Measurements from ENCODE around the gene TMEM266. TPM values are rescaled to one million over a fixed set of nuclear protein-coding genes. Genes with fewer than 3 reads are reported as not detected.
A peak's percentile ranks its signal among the peaks of the same experiment; 100 is the strongest.
"Not testable (repeated sequence)": the region's sequence is repeated elsewhere in the genome, so short reads cannot be mapped to it uniquely, and the experiment has no call there.

TMEM266 gene
- total RNA-seq, 5 donors from 2014 or later (not counting 1 experiment from before 2014, with no cell fraction given) = 0.16 TPM; not detected in 4

DNA sequence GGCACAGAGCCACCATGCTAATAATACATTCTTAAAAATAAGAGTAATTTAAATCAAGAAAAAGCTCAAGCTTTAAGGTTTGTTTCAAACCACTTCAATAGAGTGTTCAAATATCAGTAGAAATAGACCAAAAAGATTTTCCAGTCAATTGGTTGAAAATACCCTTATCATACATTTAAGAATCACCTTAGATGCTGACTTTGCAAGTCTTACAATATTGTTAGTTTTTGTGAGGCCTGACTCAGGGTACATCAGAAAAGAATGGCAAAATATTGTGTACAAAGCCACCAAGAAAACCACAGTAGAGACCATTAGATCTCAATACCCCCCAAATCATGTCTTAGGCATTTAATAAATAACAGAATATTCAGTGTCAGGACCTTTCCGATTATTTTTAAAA lies 27.7 kb upstream of the TMEM266 start:
- no peaks in the 10 kb centered on the region for H3K36me3 Mint-ChIP-seq
- WGBS (ENCODE audit: insufficient coverage) = no CpG with 5 or more reads among the region's 1 CpG
- peaks cover 0 to under 1% (median 0%) of the 10 kb centered on the region in 3 donors for H3K9me3 Mint-ChIP-seq
- Histone ChIP-seq H3K4me1 (ENCODE audit: control insufficient read depth in 1 of 2, extremely low read depth in 1 of 2, insufficient read depth in 2 of 2, low read length in 2 of 2) (no peaks in the 10 kb centered on the region), H3K4me3 (ENCODE audit: control insufficient read depth in 1 of 2, extremely low read depth in 1 of 2, low read length in 1 of 2) (no peak overlapping the region), H3K27ac (ENCODE audit: low read length) (no peak overlapping the region), H3K27me3 (replicated peaks in 1 of 2; ENCODE audit: control insufficient read depth in 2 of 2, extremely low read depth in 1 of 2, insufficient read depth in 2 of 2, low read length in 1 of 2) (no peaks in the 10 kb centered on the region), H3K36me3 (ENCODE audit: control insufficient read depth in 2 of 2, extremely low read depth in 1 of 2, insufficient read depth in 1 of 2, low read length in 1 of 2) (no peaks in the 10 kb centered on the region), H3K9me3 (no peaks in the 10 kb centered on the region)
- CTCF ChIA-PET = no interaction called here
- peaks cover 0 to 2% of the 10 kb centered on the region in 2 donors for H3K27me3 Mint-ChIP-seq
- POLR2A ChIA-PET = no interaction called here
- H3K4me1 Mint-ChIP-seq = no peaks in the 10 kb centered on the region
- H3K4me3 Mint-ChIP-seq = no peak overlapping the region
- no peak overlapping the region for H3K27ac Mint-ChIP-seq
- DNase-seq (no peak), ATAC-seq (replicated peaks in 1 of 4) (no peak)

DNA sequence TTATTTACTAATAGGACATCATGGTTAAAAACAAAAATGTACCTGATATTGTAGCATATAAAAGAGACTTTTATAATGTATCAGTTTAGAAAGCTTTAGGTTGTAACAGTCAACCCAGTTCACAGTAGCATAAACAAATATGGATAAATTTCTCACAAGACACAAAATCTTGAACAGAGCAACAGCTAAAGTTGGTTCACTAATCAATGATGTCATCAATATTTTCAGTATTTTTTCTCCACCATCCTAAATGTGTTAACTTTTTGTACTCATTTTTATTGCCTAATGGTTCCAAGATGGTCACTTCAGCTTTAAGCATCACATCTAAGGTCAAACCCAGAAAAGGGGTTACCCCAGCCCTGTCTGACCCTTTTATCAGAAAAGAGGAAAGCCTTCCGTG lies 26.3 kb upstream of the TMEM266 start:
- Histone ChIP-seq H3K36me3 (ENCODE audit: control insufficient read depth in 2 of 2, extremely low read depth in 1 of 2, insufficient read depth in 1 of 2, low read length in 1 of 2) (no peaks in the 10 kb centered on the region), H3K4me3 (ENCODE audit: control insufficient read depth in 1 of 2, extremely low read depth in 1 of 2, low read length in 1 of 2) (no peak overlapping the region), H3K4me1 (ENCODE audit: control insufficient read depth in 1 of 2, extremely low read depth in 1 of 2, insufficient read depth in 2 of 2, low read length in 2 of 2) (no peaks in the 10 kb centered on the region), H3K27me3 (replicated peaks in 1 of 2; ENCODE audit: control insufficient read depth in 2 of 2, extremely low read depth in 1 of 2, insufficient read depth in 2 of 2, low read length in 1 of 2) (peaks cover 0 to 8% of the 10 kb centered on the region in 2 experiments), H3K27ac (ENCODE audit: low read length) (no peak overlapping the region), H3K9me3 (no peaks in the 10 kb centered on the region)
- no peaks in the 10 kb centered on the region for H3K36me3 Mint-ChIP-seq
- no peak for DNase-seq
- ChIA-PET CTCF (no interaction called here), POLR2A (no interaction called here)
- H3K27me3 Mint-ChIP-seq = peaks cover 3 to 5% of the 10 kb centered on the region in 2 donors
- no CpG with 5 or more reads among the region's 1 CpG for WGBS (ENCODE audit: insufficient coverage)
- ATAC-seq (replicated peaks in 1 of 4) = no peak
- no peak overlapping the region for H3K4me3 Mint-ChIP-seq
- no peak overlapping the region for H3K27ac Mint-ChIP-seq
- no peaks in the 10 kb centered on the region for H3K4me1 Mint-ChIP-seq
- H3K9me3 Mint-ChIP-seq = no peaks in the 10 kb centered on the region

DNA sequence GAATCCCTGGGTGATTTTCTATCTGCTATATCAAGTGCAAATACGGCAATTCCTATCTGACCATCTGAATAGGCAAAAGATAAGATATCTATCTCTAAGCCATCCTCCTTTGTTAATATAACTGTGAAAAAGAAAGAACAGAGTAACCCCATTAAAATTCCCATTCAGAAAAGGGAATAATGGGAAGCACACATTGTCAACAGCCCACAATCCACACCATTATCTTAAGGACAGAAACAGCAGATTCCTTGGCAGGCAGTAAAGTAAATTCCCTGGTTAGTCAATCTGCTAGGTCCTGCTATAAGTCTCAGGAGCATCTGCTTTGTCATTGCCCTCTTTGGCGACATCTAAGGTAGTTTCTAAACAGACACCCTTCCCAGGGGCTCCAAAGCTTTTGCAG lies 25.7 kb upstream of the TMEM266 start:
- ATAC-seq (replicated peaks in 1 of 4) (no peak), DNase-seq (no peak)
- Mint-ChIP-seq H3K36me3 (no peaks in the 10 kb centered on the region), H3K4me3 (no peak overlapping the region), H3K27ac (no peak overlapping the region), H3K9me3 (peaks cover 0 to 4% (median 0%) of the 10 kb centered on the region in 3 donors), H3K27me3 (peaks cover 3 to 10% of the 10 kb centered on the region in 2 donors), H3K4me1 (no peaks in the 10 kb centered on the region)
- Histone ChIP-seq H3K4me1 (ENCODE audit: control insufficient read depth in 1 of 2, extremely low read depth in 1 of 2, insufficient read depth in 2 of 2, low read length in 2 of 2) (no peaks in the 10 kb centered on the region), H3K9me3 (no peaks in the 10 kb centered on the region), H3K4me3 (ENCODE audit: control insufficient read depth in 1 of 2, extremely low read depth in 1 of 2, low read length in 1 of 2) (no peak overlapping the region), H3K27ac (ENCODE audit: low read length) (no peak overlapping the region), H3K36me3 (ENCODE audit: control insufficient read depth in 2 of 2, extremely low read depth in 1 of 2, insufficient read depth in 1 of 2, low read length in 1 of 2) (no peaks in the 10 kb centered on the region), H3K27me3 (replicated peaks in 1 of 2; ENCODE audit: control insufficient read depth in 2 of 2, extremely low read depth in 1 of 2, insufficient read depth in 2 of 2, low read length in 1 of 2) (peaks cover 0 to 11% of the 10 kb centered on the region in 2 experiments)
- CTCF ChIA-PET = no interaction called here
- WGBS (ENCODE audit: insufficient coverage) = no CpG with 5 or more reads among the region's 2 CpGs
- POLR2A ChIA-PET = no interaction called here

- Mint-ChIP-seq H3K27me3 (peaks cover 9 to 23% of the 10 kb centered on the region in 2 donors), H3K4me1 (no peaks in the 10 kb centered on the region), H3K9me3 (peaks cover 0 to 14% (median 4%) of the 10 kb centered on the region in 3 donors), H3K27ac (no peak overlapping the region), H3K36me3 (peaks cover 4% of the 10 kb centered on the region), H3K4me3 (no peak overlapping the region)
- Histone ChIP-seq H3K4me3 (ENCODE audit: control insufficient read depth in 1 of 2, extremely low read depth in 1 of 2, low read length in 1 of 2) (no peak overlapping the region), H3K9me3 (no peaks in the 10 kb centered on the region), H3K36me3 (ENCODE audit: control insufficient read depth in 2 of 2, extremely low read depth in 1 of 2, insufficient read depth in 1 of 2, low read length in 1 of 2) (no peaks in the 10 kb centered on the region), H3K27me3 (replicated peaks in 1 of 2; ENCODE audit: control insufficient read depth in 2 of 2, extremely low read depth in 1 of 2, insufficient read depth in 2 of 2, low read length in 1 of 2) (peaks cover 0 to 16% of the 10 kb centered on the region in 2 experiments), H3K4me1 (ENCODE audit: control insufficient read depth in 1 of 2, extremely low read depth in 1 of 2, insufficient read depth in 2 of 2, low read length in 2 of 2) (no peaks in the 10 kb centered on the region), H3K27ac (ENCODE audit: low read length) (no peak overlapping the region)
- ChIA-PET CTCF (no interaction called here), POLR2A (no interaction called here)
- no CpG with 5 or more reads among the region's 3 CpGs for WGBS (ENCODE audit: insufficient coverage)
- DNase-seq (no peak), ATAC-seq (replicated peaks in 1 of 4) (no peak)
Measured at GRCh38 chr15:76035593-76035992, 24.2 kb upstream of the TMEM266 start.

- H3K27me3 Mint-ChIP-seq = peaks cover 27 to 41% of the 10 kb centered on the region in 2 donors
- peaks cover 12% of the 10 kb centered on the region for H3K36me3 Mint-ChIP-seq
- POLR2A ChIA-PET = no interaction called here
- no peaks in the 10 kb centered on the region for H3K4me1 Mint-ChIP-seq
- H3K27me3 ChIP-seq (replicated peaks in 1 of 2; ENCODE audit: control insufficient read depth in 2 of 2, extremely low read depth in 1 of 2, insufficient read depth in 2 of 2, low read length in 1 of 2) = peaks cover 0 to 18% of the 10 kb centered on the region in 2 experiments
- no peaks in the 10 kb centered on the region for H3K9me3 ChIP-seq
- 94% methylated on average over 1 of the region's 1 CpG for WGBS (ENCODE audit: insufficient coverage)
- H3K27ac ChIP-seq (ENCODE audit: low read length) = no peak overlapping the region
- H3K4me3 ChIP-seq (ENCODE audit: control insufficient read depth in 1 of 2, extremely low read depth in 1 of 2, low read length in 1 of 2) = no peak overlapping the region
- H3K36me3 ChIP-seq (ENCODE audit: control insufficient read depth in 2 of 2, extremely low read depth in 1 of 2, insufficient read depth in 1 of 2, low read length in 1 of 2) = no peaks in the 10 kb centered on the region
- ATAC-seq (replicated peaks in 1 of 4) (no peak), DNase-seq (no peak)
- H3K27ac Mint-ChIP-seq = no peak overlapping the region
- H3K4me3 Mint-ChIP-seq = no peak overlapping the region
- CTCF ChIA-PET = no interaction called here
- H3K4me1 ChIP-seq (ENCODE audit: control insufficient read depth in 1 of 2, extremely low read depth in 1 of 2, insufficient read depth in 2 of 2, low read length in 2 of 2) = no peaks in the 10 kb centered on the region
- H3K9me3 Mint-ChIP-seq = peaks cover 18 to 35% (median 19%) of the 10 kb centered on the region in 3 donors
Measured at GRCh38 chr15:76038512-76038911, 21.3 kb upstream of the TMEM266 start.

GRCh38 chr15:76054201-76054600 lies 5.6 kb upstream of the TMEM266 start:
- H3K4me3 ChIP-seq (ENCODE audit: control insufficient read depth in 1 of 2, extremely low read depth in 1 of 2, low read length in 1 of 2); H3K4me3 Mint-ChIP-seq; H3K27ac Mint-ChIP-seq; H3K36me3 Mint-ChIP-seq; H3K9me3 ChIP-seq; H3K36me3 ChIP-seq (ENCODE audit: control insufficient read depth in 2 of 2, extremely low read depth in 1 of 2, insufficient read depth in 1 of 2, low read length in 1 of 2); H3K27ac ChIP-seq (ENCODE audit: low read length); CTCF ChIA-PET; H3K9me3 Mint-ChIP-seq; DNase-seq; POLR2A ChIA-PET; ATAC-seq (replicated peaks in 1 of 4): not testable (repeated sequence)
- H3K27me3 ChIP-seq (replicated peaks in 1 of 2; ENCODE audit: control insufficient read depth in 2 of 2, extremely low read depth in 1 of 2, insufficient read depth in 2 of 2, low read length in 1 of 2) = peaks cover 7 to 25% of the 10 kb centered on the region in 2 experiments
- Mint-ChIP-seq H3K4me1 (peaks cover 15 to 21% (median 17%) of the 10 kb centered on the region in 3 donors), H3K27me3 (peaks cover 31 to 40% of the 10 kb centered on the region in 2 donors)
- H3K4me1 ChIP-seq (ENCODE audit: control insufficient read depth in 1 of 2, extremely low read depth in 1 of 2, insufficient read depth in 2 of 2, low read length in 2 of 2) = peaks cover 8 to 13% of the 10 kb centered on the region in 2 experiments
- WGBS (ENCODE audit: insufficient coverage) = 83% methylated on average over 3 of the region's 10 CpGs

DNA sequence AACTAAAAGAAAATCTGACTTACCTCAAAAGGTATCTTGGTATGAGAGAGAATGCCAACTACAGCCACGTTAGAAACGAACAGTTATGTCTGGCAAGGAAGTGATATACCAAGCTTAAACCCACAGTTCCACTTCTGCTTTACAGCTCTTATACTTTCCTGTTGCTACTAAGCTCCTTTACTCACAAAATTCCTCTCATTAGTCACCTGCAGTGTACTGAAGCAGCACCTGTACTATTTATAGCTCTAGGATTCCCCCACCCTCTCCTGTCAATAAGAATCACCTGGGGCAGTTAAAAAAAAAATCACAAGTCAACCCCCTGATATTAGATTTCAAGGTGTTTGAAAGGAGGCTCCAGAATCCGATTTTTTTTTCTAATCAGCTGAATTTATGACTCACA lies 2.9 kb upstream of the TMEM266 start:
- Histone ChIP-seq H3K4me1 (ENCODE audit: control insufficient read depth in 1 of 2, extremely low read depth in 1 of 2, insufficient read depth in 2 of 2, low read length in 2 of 2) (peaks cover 14 to 18% of the 10 kb centered on the region in 2 experiments), H3K27me3 (replicated peaks in 1 of 2; ENCODE audit: control insufficient read depth in 2 of 2, extremely low read depth in 1 of 2, insufficient read depth in 2 of 2, low read length in 1 of 2) (peaks cover 12 to 38% of the 10 kb centered on the region in 2 experiments), H3K4me3 (ENCODE audit: control insufficient read depth in 1 of 2, extremely low read depth in 1 of 2, low read length in 1 of 2) (no peak overlapping the region), H3K27ac (ENCODE audit: low read length) (no peak overlapping the region), H3K9me3 (no peaks in the 10 kb centered on the region), H3K36me3 (ENCODE audit: control insufficient read depth in 2 of 2, extremely low read depth in 1 of 2, insufficient read depth in 1 of 2, low read length in 1 of 2) (no peaks in the 10 kb centered on the region)
- peak in 1 of 35 experiments; percentile 8 for DNase-seq
- no peak overlapping the region for H3K27ac Mint-ChIP-seq
- ChIA-PET CTCF (interaction anchor here (0.6 to 1.4 kb wide), 6 partner anchors 8 to 94 kb away, joined by 3 to 10 read pairs (median 4); no protein-coding TSS in a partner anchor), POLR2A (no interaction called here)
- no peaks in the 10 kb centered on the region for H3K36me3 Mint-ChIP-seq
- ATAC-seq (replicated peaks in 1 of 4) = no peak
- peaks cover 43 to 54% of the 10 kb centered on the region in 2 donors for H3K27me3 Mint-ChIP-seq
- H3K9me3 Mint-ChIP-seq = no peaks in the 10 kb centered on the region
- peak overlapping the region in 1 of 3 donors; percentile 17 for H3K4me3 Mint-ChIP-seq
- H3K4me1 Mint-ChIP-seq = peaks cover 21 to 32% (median 23%) of the 10 kb centered on the region in 3 donors
- no CpG with 5 or more reads among the region's 3 CpGs for WGBS (ENCODE audit: insufficient coverage)
